DMS79 (cell line): ENCODE data around the gene RPL31.

Experiments
- DNase-seq: peaks from one replicate; lab custom pipeline; 2025; lab: John Stamatoyannopoulos, UW

The RPL31 gene

DNA sequence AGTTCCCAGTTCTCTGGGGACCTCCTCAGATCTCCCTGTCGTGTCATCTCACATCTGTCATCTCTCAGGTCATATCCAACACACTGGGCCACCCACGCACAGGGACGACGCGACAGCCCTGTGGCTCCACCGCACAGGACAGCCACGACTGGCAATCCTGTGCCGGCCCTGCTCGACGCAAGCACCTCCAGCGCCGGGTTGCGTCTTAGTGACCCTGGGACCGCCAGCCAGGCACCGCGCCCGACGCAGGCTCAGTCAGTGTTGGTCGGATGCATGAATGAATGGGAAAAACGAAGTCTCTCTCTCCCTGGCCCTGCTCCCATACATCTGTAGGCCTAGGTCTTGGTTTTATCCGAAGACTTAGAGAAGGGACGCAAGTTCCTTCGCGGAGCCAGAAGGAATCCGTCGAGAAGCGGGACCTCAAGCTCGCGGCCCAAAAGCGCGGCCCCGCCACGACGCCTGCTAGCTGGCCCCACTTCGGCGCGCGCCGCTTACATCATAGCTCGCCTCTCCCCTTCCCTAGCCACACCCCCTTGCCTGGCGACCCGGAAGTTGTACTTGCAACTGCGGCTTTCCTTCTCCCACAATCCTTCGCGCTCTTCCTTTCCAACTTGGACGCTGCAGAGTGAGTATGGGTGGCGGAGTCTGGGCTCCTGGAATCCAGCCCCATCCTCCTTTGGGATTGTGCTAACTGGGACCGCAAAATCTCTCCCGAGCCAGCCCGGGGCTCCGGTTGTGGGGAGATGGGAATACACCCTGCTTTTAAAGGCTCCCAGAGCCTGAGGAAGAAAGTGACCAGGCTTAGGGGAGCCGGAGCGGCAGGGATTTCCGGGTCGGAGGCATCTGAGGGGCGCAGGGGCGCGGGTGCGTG lies at the start of gene RPL31:
TSS of gene RPL31 (plus strand) at position 599 of the 871 bp plus-strand sequence. CDS start 413 bp downstream, outside the sequence.
- peak; percentile 90 for DNase-seq

DNA sequence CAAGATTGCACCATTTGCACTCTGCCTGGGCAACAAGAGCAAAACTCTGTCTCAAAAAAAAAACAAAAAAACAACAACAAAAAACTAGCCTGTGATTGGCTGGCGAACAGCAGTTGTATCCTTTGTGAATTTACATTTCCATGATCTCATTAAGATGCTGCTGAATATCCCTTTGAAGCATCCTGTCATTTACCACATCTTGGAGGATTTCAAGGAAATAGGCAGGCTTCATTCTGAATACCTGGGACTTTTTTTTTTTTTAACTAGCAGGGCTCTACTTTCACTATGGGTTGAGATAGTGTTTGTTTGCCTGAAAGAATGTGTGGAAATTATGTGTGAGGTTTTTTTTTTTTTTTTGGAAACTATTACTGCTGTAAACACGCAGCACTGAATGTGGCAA lies 49.6 kb upstream of the RPL31 start:
- no peak for DNase-seq

DNA sequence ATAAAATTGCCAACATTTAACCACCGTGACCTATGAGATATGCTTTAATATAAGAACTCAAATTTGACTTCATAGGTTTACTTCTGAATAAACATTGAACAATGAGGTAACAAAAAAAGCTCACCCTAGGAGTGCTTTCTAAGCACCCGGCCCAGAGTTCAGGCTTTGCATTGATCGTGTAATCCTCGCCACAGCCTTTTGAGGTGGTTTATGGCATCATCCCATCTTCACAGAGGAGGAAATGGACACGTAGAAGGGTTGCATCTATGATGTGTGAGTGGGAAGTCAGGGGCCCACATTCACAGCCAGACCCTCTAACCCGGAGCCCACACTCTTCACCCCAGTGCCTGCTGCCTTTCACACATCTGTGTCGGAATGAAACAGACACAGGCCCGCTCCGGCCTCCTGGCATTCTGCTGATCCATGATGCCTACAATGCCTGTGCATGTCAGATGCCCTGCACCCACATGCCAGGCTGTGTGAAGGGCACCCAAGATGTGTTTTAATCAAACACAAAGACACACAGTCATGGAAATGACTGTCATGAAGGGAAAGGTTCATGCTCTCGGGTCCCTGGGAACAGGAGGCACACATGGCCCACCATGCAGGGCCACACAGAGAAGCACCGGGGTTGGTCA lies 48.6 kb upstream of the RPL31 start:
- DNase-seq = no peak

DNA sequence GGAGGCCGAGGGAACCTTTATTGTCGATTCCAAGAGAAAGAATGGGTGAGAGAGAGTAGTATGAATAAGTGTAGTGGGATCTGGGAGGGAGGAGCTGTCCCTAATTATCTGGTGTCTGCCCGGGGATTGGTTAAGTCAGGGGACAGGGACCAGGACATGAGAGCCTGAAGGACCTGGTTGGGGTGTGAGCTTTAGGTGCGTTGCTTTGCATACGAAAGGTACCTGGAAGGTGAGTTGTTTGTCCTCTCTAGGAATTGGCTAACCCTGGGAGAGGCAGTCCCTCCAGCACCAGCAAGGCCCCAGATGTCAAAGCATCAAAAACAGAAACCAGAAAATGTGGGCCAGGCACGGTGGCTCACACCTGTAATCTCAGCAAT lies 48.1 kb upstream of the RPL31 start:
- no peak for DNase-seq

DNA sequence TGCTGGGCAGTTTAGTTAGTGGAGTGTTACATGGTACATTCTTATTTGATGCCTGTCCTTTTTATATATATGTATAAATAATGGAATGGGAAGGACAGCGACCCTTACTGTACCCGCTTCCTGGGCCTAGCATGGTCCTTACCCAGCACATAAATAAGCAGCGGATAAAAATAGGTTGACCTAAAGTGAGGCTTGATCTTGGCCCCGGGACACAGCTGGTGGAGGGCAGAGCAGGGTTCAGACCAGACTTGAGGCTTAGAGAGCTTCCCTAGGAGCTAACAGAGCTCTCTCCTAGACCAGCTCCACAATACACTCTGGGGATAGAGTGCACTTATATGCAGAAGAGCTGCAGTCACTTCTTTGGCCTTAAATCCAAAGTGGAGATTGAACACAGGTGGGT lies 46.9 kb upstream of the RPL31 start:
- DNase-seq = no peak

DNA sequence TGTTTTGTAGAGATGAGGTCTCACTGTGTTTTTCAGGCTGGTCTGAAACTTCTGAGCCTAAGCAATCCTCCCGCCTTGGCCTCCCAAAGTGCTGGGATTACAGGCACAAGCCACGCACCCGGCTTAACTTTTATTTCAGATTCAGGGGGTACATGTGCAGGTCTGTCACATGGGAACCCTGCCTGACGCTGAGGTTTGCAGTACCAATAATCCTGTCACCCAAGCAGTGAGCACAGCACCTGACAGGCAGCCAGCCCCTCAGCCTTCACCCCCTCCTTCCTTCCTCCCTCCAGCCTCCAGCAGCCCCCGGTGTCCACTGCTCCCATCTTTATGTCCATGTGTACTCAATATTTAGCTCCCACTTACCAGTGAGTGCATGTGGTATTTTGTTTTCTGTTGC lies 46.0 kb upstream of the RPL31 start:
- DNase-seq = no peak

DNA sequence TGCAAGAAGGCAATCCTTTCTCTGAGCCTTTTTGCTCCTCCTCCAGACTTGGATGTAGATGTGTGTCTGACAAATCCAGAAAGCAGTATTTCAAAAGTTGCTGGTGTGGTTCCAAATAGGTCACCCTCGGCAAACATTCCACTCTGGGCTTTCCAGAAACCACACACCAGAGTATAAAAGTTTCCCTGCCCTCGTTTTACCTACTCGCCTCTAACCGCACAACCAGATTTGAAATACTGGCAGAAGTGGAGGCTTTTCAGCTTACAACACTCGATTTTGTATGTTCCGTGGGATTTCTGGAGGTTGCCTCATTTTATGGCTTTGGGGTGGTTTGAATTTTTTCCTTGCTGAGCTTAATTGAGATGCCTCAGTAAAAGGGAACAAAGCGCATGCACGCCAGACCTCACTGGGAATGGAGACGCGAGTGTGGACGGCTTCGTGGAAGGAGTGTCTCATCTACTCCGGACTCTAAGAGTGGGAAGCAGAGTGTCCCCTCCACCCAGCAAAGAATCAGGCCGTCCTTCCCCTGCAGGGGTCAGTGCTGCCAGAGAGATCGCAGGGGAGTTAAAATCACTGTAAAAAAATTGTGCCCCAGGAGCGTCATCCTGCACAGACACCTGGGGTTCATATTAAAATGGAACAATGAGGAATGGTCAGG lies 44.0 kb upstream of the RPL31 start:
- DNase-seq = no peak

DNA sequence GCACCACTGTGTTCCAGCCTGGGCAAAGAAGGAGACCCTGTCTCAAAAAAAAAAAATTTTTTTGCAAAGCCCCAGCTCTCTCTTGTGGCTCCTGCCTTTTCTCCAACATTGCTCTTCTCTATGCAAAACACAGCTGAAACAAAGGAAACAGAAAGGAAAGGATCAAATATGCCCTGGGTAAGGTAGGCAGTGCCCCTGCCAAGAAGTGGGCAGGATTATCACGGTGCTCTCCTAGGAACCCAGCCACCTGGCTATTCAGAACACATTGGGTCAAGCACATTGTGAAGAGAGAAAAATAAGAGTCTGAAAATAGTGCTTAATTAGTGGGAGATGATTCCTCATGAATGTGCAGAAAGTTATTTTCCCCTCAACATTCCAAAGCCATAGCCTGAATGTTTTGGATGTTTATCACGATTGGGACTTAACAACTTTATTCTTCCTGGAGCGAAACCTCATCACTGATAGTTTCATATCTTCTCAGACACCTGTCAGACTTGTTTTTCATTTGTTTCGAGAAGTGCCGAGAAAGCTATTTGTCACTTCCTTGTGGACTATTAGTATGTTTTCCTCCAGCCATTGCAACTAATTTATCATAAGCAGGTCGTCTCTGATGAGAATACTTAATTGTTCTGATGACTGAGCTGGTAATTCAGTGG lies 42.7 kb upstream of the RPL31 start:
- DNase-seq = no peak

DNA sequence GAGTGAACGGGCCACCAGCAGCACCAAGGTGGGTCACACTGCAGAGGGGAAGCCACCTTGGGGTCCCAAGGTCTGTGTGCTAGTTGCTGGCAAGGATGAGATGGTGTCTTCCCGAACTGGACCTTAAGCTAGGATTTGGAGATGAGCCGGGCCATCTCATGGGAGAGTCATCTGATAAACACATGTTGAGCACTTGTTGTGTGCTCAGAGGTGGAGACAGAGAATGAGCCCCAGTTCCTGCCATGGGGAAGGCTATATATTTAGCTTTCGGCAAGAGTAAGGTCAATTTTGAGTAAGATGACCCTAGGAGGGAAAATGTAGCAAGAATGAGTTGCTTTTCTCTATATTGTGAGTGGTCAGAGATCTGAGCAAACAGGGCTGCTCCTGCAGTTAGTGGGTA lies 41.4 kb upstream of the RPL31 start:
- DNase-seq = no peak

DNA sequence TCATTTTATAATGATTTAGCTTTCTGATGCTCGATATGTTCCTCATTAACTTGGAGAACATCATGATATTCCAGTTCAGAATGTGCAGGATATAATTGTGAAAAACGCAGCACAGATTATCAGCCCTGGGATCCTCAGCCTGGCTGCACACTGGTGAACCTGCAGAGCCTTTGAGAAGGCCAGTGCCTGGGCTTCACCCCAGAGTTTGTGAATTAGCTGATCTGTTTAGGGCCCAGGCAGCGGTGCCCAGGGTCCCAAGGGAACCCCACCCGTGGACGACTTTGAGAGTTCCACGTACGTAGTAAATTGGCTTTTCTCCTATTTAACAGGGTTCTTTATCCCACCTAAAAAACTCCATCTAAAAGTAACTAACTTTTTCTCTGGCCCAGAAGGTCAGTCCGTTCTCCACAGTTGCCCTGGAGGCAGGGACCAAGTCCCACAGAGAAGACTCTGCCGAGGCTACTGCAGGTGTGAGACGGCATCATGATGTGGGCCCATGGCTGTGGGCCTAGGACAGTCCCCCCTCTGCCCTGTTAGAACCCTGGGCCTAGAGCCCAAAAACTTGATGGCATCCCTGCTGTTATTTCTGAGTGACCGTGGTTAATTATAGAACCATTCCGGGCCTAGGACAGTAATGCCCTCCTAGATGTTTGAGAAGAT lies 39.6 kb upstream of the RPL31 start:
- DNase-seq = no peak

DNA sequence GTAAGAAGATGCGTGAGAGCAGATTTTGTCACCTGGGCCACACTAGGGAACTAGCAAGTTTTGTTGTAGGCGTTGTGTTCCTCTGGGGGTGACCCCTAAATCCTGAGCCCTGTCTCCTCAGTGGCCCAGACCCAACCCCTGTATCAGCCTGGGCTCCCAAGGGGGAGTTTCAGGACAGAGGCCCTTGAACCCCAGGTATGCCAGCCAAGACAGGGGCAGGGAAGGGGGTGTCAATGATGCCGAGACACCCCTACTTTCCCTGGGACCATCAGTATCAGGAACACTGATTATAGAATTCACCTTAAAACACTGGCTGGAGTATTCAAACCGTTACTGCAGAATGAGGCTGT lies 39.1 kb upstream of the RPL31 start:
- no peak for DNase-seq

DNA sequence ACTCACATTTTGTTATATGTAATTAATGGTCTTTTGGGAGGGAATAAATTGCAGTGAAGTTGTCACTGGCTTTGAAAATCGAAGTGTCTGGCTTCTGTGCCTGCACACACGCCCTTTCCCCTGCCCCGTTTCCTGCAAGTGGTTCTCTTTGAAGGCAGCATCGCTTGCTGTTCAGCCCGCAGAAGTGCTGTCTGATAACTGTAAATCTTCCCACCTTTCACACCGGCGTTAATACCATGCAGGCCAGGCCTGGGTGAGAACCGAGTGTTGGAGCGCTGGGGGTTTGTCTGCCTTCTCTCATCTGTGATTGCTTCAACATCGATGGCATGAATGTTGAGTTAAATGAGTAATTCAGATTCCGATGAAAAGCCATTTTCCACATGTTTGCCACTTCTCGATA lies 37.9 kb upstream of the RPL31 start:
- DNase-seq = no peak

DNA sequence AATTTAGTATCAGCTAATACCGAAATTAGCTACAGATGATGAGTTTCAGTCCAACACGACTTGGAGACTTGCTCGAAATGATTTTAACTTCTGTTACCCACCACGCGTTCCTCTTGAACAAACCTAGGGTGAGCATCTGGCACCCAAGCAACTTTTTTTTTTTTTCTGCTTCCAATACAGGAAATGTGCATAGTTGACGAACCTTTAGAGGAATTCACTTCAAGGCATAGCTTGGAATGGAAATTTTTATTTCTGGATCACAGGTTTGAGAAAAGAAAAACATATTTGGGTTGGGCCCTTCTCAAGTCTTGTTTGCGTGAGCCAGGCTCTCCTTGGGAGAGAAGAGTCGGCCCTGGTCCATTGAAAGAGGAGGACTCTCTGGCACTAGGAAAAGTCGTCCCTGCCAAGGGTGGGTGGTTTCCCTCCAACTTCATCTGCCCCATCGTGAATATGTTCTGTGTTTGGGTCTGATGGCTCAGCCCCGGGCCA lies 37.4 kb upstream of the RPL31 start:
- no peak for DNase-seq

DNA sequence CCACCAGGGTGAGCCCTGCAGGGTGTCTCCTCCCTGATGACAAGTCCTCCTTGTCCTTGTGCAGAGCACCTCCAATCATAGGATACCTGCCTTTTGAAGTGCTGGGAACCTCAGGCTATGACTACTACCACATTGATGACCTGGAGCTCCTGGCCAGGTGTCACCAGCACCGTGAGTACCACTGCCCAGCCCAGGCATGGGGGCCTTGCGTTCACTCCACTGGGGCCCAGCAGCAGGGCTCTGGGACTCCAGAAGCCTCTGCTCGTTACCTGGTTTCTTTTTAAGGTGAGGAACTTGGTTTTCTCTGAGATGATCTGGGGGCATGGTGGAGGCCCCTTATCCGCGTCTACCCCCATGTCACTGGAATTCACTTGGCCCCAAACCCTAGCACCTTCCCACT lies 36.5 kb upstream of the RPL31 start:
- DNase-seq = no peak

DNA sequence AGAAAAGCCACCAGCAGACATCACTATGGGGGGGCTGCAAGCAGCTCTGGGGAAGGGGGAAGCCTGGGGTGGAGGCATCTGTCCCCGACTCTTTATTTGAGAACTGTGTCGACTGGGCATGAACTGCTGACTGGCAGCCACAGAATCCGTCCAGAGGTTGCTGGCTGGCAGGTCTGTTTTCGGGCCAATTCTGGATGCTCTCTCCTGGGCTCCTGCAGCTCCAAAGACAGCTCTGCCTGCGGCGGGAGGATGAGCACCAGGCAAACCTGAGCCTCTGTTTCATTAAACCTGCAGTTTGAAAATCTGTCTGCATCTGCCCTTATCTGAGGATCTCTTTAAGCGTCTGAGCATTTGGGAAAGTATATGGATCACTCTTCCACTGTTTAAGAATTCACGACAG lies 34.4 kb upstream of the RPL31 start:
- no peak for DNase-seq

DNA sequence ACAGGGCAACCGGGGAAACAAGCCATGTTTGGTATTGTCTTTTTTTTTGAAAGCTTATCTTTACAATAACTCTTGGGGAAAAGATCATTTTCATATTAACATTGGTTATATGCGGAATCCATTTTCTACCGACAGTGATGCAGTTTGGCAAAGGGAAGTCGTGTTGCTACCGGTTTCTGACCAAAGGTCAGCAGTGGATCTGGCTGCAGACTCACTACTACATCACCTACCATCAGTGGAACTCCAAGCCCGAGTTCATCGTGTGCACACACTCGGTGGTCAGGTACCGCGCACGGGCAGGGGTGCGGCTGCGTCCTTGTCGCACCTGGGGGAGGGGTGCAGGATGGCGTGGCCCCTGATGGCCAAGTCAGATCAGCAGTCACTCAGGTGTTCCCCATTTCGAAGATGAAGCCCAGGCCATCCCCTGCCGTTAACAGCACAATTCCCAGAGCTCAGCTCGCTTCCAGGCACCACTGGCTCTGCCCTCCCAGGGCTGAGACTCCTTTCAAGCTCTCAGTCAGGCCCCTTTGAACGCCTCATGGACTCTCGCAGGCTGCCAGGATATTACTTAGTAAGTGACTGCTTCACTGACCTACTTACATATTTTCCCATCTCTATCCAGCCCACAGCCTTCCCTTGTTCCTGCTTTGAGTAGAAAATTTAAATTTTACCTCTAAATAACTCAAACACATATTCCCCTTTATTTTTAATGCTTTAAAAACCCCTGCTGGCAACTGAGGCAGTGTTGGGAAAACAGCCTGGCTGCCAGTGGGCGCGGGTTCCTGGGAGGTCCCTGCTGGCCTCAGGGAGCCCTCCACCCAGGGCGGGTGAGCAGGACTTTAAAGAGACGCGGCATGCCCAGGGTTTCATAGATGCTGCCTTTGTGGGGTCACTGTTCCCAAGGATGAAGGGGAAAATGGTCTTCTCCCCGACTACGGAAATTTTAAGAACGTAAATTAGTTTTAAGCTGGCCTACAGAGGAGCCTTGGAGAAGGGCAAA lies 33.6 kb upstream of the RPL31 start:
- DNase-seq = no peak

DNA sequence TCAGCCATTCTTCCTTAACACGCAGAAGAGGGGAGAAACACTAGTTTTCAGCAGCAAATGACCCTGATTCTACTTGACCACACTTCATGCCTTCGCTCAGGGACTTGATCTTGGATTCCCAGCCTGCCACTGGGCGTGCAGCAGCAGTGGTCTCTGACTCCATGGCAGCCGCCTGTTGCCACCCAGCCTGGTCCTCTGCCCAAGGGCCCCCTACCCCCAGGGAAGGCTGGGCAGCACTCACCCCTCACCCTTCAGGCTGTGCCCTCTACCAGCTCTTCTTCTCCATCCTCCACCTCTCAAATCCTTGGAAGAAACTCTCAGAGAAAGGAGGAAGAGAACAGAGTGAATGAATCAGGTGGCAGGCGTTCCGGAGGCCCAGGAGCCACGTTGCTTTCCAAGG lies 32.1 kb upstream of the RPL31 start:
- no peak for DNase-seq

DNA sequence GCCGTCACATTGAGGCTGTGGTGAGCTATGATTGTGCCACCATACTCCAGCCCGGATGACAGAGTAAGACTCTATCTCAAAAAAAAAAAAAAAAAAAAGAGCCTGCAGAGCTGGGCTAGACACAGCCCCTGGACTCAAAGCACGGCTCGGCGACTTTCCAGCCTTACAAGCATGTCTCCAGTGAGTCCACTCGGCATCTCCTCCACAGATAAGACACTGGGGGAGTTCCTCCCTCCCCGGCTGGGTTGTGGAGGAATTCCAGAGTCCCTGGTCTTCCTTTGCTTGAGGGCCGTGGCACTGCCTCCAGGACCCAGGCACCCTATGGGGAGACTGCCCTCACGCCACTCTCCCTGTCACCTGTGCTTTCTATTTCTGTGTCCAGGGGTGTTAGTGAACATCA lies 30.9 kb upstream of the RPL31 start:
- no peak for DNase-seq

DNA sequence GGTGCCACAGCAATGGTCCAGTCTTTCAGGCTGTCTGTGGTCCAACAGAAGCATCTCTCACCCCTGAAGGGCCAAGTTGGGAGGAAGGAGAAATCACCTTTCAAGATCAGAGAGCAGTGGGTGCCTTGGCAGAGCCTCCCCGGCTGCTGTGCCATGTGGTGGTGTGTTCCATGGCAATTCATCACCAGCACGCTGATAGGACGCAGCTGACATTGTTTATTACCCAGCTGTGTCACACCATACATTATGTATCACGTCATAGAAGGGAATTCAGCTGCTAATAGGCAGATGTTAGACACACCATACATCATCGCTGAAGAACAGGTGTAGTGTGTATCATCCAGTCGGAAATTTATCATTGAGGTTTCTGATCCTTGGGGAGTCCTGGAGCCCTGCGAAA lies 29.6 kb upstream of the RPL31 start:
- DNase-seq = no peak

DNA sequence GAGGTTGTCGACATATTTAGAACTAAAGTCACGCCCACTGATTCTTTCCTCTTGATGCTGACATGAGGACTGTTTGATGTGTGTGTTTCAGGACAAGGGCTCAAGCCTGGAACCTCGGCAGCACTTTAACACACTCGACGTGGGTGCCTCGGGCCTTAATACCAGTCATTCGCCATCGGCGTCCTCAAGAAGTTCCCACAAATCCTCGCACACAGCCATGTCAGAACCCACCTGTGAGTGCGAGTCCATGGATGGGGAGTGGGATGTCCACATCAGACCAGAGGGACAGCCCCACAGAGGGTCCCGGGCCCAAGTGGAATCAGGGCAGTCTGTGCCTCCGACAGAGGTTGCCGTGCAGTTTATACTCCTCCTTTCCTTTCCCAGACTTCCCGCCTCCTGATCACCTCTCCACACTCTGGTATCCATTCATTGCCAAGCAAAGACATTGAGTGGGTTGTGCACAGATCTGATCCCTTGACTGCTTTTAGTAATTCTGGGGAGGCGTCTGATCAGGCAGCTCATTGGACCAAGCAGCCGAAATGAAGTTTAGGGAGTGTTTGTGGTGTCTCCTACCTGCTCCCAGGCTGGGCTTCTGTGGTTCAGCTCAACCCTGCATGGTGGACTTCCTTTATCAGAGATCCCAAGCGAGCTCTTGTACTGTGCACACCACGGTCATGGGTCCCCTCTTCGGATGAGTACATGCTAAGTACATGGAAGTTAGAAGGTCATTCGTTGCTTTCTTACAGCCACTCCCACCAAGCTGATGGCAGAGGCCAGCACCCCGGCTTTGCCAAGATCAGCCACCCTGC lies 27.2 kb upstream of the RPL31 start:
- DNase-seq = no peak
